Eye (tissue), 1 donor: Measurements from ENCODE around the gene PILRB.
"Not testable (repeated sequence)": the region's sequence is repeated elsewhere in the genome, so short reads cannot be mapped to it uniquely, and the experiment has no call there.

Experiments used
- DNase-seq: peaks from one replicate; pipeline ENCODE4 v3.0.0-alpha.2; 2015

Gene PILRB

GRCh38 chr7:100358027-100358856 lies at the start of gene PILRB:
Gene PILRB (plus strand): TSS chr7:100358117. CDS start chr7:100358303, 186 bp downstream.
- DNase-seq, result no peak

- DNase-seq, result not testable (repeated sequence)
Observed at GRCh38 chr7:100318329-100318728, 39.6 kb upstream of the PILRB start.

- DNase-seq, result not testable (repeated sequence)
Observed at GRCh38 chr7:100321648-100322047, 36.3 kb upstream of the PILRB start.

- DNase-seq, result not testable (repeated sequence)
Observed at GRCh38 chr7:100324194-100324593, 33.7 kb upstream of the PILRB start.

- not testable (repeated sequence) for DNase-seq
Observed at GRCh38 chr7:100325671-100326070, 32.2 kb upstream of the PILRB start.

- DNase-seq, result not testable (repeated sequence)
Observed at GRCh38 chr7:100326914-100327313, 31.0 kb upstream of the PILRB start.

- peak; percentile 94 for DNase-seq
Observed at GRCh38 chr7:100335566-100336466, 22.1 kb upstream of the PILRB start.

- not testable (repeated sequence) for DNase-seq
Observed at GRCh38 chr7:100338083-100338696, 19.7 kb upstream of the PILRB start.

- DNase-seq, result not testable (repeated sequence)
Observed at GRCh38 chr7:100341286-100341685, 16.6 kb upstream of the PILRB start.

- DNase-seq, result no peak
Observed at GRCh38 chr7:100342765-100343164, 15.2 kb upstream of the PILRB start.

- not testable (repeated sequence) for DNase-seq
Observed at GRCh38 chr7:100344124-100344559, 13.8 kb upstream of the PILRB start.

GRCh38 chr7:100344560-100345287 lies 13.2 kb upstream of the PILRB start:
- DNase-seq, result peak; percentile 21

GRCh38 chr7:100345288-100345672 lies 12.6 kb upstream of the PILRB start:
- peak; percentile 43 for DNase-seq

- no peak for DNase-seq
Observed at GRCh38 chr7:100346921-100347320, 11.0 kb upstream of the PILRB start.

GRCh38 chr7:100348805-100349204 lies 9.1 kb upstream of the PILRB start:
- DNase-seq, result no peak

GRCh38 chr7:100349757-100350156 lies 8.2 kb upstream of the PILRB start:
- no peak for DNase-seq

GRCh38 chr7:100351657-100352058 lies 6.3 kb upstream of the PILRB start:
- DNase-seq, result no peak

- DNase-seq, result not testable (repeated sequence)
Observed at GRCh38 chr7:100352230-100352781, 5.6 kb upstream of the PILRB start.

- no peak for DNase-seq
Observed at GRCh38 chr7:100352984-100353684, 4.8 kb upstream of the PILRB start.

- no peak for DNase-seq
Observed at GRCh38 chr7:100353685-100354330, 4.1 kb upstream of the PILRB start.
